ENCODE measurements around the gene GOLGA1. TPM values are rescaled to one million over a fixed set of nuclear protein-coding genes. Genes with fewer than 3 reads are reported as not detected.

GOLGA1 gene
- total RNA-seq, 1 donor from 2014 or later: 6.9 TPM

- no peak for DNase-seq (ENCODE audit: low read depth in 2 of 2)
Observed at GRCh38 chr9:124882231-124882630, 58.7 kb downstream of the GOLGA1 start.

- no peak for DNase-seq (ENCODE audit: low read depth in 2 of 2)
Observed at GRCh38 chr9:124881138-124881743, 59.6 kb downstream of the GOLGA1 start.

DNA sequence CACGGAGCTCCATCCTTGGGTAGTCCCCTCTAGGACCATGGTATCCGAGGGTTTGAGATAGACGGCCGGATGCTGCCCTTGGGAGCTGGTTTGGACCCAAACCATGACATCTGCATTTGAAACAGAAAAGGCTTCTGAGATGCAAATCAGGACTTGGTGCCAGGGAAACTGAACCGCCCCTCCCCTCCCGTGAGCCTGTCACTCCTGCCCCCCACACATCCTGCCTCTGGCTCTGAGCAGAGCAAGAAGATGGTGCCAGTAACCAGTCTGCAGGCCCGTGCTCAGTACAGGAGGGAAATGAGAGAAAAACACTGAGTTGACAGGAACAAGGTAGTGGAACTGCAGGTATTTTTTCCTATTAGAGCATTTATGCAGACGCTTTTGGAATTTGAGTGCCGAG lies 60.4 kb downstream of the GOLGA1 start:
- no peak for DNase-seq (ENCODE audit: low read depth in 2 of 2)

- DNase-seq (ENCODE audit: low read depth in 2 of 2): no peak
Observed at GRCh38 chr9:124879226-124879625, 61.7 kb downstream of the GOLGA1 start.

- no peak for DNase-seq (ENCODE audit: low read depth in 2 of 2)
Observed at GRCh38 chr9:124878518-124878917, 62.4 kb downstream of the GOLGA1 start.

DNA sequence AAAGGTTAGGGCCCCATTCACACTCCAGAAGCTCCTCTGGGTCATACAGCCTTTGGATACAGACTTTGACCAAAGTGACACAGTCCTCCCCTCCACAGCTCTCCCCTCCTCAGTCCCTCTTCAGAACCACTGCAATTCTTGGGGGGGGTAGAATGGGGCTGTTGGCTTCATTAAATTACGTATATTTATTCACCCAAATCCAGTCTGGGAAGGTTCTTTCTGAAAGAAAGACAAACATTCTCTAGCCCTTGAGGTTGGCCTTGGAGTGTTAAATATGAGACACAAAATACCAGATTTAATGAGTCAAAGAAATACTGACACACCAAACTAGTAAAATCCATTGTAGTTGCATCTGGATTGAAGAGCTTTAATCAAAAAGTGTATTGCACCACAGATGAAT lies 62.9 kb downstream of the GOLGA1 start:
- DNase-seq (ENCODE audit: low read depth in 2 of 2): no peak

DNA sequence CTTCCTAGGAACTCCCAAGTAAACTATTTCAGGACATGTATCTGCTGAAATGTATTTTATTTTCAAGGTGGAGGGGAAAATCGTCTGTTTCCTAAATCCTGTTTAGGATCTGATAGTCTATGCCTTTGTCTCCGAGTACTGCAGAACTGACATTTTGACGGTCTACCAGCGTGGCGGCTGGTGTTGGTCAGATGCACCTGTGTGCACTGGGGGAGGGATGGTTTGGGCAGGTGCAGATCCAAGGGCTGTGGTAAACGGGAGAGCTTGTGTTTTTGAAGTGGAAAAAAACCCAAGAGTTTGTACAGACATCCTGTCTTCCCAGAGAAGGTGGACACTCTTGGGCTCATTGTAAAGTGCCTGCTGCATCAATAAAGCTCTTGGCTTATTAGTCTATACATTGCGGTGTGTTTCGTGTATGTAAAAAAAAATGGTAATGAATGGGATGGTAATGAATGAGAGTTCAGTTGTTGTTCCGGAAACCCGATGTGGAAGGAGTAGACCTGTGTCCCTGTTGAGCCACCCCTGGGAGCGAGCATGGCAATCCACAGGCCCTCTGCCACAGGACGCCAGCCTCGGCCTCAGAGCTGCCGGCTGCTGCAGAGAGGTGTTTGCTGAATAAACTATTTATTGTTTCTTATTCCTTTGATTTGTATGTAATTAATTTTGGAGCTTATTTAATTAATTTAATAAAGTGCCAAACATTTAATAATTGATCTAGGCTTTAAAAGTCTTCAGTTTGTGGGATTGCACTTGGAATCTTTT lies 63.7 kb downstream of the GOLGA1 start:
- no peak for DNase-seq (ENCODE audit: low read depth in 2 of 2)

- no peak for DNase-seq (ENCODE audit: low read depth in 2 of 2)
Observed at GRCh38 chr9:124875501-124875900, 65.4 kb downstream of the GOLGA1 start.

- no peak for DNase-seq (ENCODE audit: low read depth in 2 of 2)
Observed at GRCh38 chr9:124873664-124874063, 67.2 kb downstream of the GOLGA1 start.

GRCh38 chr9:124871156-124871561 lies 69.7 kb downstream of the GOLGA1 start:
- no peak for DNase-seq (ENCODE audit: low read depth in 2 of 2)

- no peak for DNase-seq (ENCODE audit: low read depth in 2 of 2)
Observed at GRCh38 chr9:124870723-124871122, 70.2 kb downstream of the GOLGA1 start.

- DNase-seq (ENCODE audit: low read depth in 2 of 2): peak; percentile 77 to 85
Observed at GRCh38 chr9:124869986-124870560, 70.8 kb downstream of the GOLGA1 start.

DNA sequence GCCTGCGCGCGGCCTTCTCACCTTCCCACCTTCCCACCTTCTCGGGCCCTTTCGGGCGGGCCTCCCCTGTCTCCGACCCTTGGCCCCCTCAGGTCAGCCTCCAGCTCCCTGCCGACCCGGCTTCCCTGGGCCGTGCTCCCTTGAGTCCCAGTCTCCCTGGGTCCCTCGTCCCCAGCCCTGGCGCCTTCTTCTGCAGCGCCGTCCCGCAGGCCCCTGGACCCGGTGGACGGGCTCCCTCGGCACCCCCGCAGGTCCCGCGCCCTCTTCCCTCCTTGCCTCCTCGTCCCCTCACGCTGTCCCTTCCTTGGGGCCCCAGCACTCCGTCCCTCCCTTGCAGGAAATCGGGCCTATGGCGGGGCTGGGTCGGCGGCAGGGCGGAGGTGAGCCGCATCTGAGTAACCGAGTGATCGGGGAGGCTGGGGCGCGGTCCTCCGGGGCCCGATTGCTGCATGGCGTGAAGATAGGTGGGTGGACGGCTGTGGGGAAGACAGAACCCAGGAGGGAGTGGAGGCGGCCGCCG lies 71.4 kb downstream of the GOLGA1 start:
- DNase-seq (ENCODE audit: low read depth in 2 of 2): peak; percentile 32 to 36

DNA sequence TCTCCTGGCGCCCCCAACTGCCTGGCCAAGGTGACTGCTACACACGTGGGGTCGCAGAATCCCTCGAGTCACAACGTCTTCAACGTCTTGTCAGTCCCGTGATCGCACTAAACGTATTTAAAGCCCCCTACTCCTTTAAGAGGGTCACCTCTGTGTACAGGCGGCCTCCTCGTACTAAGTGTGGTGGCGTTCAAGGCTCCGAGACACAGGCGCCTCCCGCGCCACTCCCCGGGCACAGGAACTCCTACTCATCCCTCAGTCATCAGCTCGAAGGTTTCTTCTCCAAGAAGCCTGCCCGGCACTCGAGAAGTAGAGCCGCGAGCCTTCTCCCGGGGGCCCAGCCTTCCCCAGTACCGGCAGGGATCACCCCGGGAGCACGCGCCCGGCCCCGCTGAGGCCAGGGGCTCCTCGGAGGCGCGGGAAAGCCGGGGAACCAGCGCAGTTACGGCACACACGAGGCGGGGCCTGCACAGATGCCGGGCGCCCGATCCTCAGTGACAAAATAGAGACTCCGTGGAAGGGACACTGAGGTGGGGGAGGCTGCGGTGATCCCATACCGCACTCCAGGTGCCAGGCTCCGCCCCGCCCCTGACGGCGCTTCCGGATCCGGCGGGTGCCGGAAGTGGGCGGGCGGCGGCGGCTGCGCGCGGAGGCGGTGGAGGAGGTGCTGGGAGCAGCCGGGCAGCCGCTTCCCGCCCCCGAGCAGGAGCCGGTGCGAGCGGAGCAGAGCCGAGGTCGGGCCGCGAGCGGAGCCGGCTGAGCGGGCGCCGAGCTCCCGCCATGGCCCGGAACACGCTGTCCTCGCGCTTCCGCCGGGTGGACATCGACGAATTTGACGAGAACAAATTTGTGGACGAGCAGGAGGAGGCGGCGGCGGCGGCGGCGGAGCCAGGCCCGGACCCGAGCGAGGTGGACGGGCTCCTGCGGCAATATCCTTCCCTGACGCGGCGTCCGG lies 72.1 kb downstream of the GOLGA1 start:
- peak; percentile 86 to 92 for DNase-seq (ENCODE audit: low read depth in 2 of 2)

GRCh38 chr9:124863371-124863871 lies 77.5 kb downstream of the GOLGA1 start:
- peak; percentile 54 to 56 for DNase-seq (ENCODE audit: low read depth in 2 of 2)

DNA sequence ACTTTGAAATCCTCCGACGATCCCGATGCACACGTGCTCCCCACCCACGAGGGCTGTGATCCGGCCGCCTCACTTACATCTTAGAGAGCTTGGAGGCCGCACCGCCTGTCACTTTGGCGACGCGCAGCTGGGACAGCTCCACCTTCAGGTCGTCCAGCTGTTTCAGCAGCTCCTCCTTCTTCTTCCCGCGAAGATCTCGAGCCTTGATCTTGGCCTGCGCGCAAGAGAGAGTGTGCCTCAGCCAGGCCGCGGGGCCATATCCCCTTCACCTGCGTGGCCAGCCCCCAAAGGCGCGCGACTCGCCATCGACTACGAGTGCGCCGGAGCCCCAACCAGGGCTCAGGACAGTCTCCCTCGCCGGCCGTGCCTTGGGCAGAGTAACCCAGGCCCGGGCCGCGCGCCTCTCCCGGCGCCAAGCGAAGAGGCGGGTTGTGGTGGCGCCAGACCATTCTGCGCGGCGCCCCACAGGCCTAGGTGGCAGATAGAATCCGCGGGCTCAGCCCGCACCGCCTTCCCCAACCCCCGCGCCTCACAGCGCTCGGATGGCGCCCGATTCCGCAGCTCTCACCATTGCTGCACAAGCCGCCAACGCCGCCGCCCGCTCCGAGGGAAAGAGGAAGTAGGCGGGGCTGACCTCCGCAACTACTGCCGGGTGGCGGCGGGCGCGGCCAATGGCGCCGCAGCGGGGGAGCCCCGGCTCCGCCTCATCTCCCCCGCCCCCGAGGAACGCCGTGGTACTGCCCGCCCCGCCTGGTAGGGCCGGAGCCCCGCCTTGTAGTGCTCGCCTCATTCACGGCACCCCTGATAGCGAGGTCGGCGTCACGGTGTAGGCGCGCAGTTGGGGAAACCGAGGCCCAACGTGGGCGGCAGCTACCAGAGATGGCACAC lies 79.3 kb downstream of the GOLGA1 start, which contains the start of the genes ARPC5L and RPL35:
ARPC5L (plus strand) TSS at position 789 of the 888 bp plus-strand sequence. CDS start 7,161 bp downstream, outside the sequence.
RPL35 (minus strand) TSS at position 616 of the 888 bp plus-strand sequence; CDS start at position 571, 45 bp downstream.
- DNase-seq (ENCODE audit: low read depth in 2 of 2): peak; percentile 95 to 96

GRCh38 chr9:124860582-124861341 lies 80.1 kb downstream of the GOLGA1 start:
- no peak for DNase-seq (ENCODE audit: low read depth in 2 of 2)

DNA sequence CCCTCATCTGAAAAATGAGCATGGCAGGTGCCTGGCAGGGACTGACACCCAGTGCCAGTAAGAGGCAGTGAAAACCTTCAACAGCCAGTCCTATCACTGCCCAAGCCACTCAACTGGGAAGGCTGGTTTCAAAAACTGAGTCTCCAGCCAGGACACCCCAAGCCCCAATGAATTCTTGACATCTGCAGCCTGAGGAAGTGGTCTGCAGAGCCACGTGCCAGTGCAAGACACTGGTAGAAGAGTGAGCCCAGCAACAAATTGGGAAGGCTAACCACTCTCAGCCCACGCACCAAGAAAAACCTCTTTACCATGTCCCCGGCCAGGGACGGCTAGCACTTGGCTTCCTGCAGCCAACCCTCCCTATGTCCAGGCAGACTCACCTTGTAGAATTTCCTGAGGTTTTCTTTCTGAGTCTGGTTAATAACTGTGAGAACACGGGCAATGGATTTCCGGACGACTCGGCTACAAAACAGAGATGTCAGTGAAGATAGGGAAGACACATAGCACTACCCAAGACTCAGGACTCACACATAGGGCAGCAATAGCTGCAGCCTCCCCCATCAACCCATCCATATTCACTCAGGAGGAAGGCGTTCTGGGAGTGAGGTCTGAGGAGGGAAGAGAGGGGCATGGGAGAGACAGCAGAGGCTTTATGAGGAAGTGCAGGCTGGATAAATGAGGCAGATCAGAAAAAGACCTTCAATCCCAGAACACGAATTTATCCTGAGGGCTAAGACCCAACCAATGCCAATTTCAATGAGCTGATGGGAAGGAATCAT lies 80.9 kb downstream of the GOLGA1 start:
- DNase-seq (ENCODE audit: low read depth in 2 of 2): no peak

Measured in lung microvascular endothelial cell (primary cell).